Calu3 (cell line): Measurements from ENCODE around the gene ACTN1. TPM values are rescaled to one million over a fixed set of nuclear protein-coding genes. Genes with fewer than 3 reads are reported as not detected.

Source experiments
- BruUV-seq: library from RNA; stranded (reverse); fragments of 400-500 nt; replicated peaks from 2 replicates; lab custom pipeline; 2021; lab: Mats Ljungman, UMichigan
- CTCF ChIA-PET: fragments of 300-600 bp; sonication (Branson Sonifier 250); formaldehyde crosslinking; loops from one replicate; lab custom pipeline; 2022; ENCODE audit warnings: antibody characterized with exemption; lab: Charles Lee
- DNase-seq: peaks from one replicate; pipeline ENCODE4 v3.0.0; 2022
- H3K27ac Mint-ChIP-seq: one replicate; pipeline ENCODE4 v1.8.0; 2022; ENCODE audit warnings: mixed read lengths; ENCODE audit not compliant: unreplicated experiment
- H3K27me3 Mint-ChIP-seq: one replicate; pipeline ENCODE4 v1.8.0; 2022; ENCODE audit warnings: mixed read lengths; ENCODE audit not compliant: unreplicated experiment
- H3K36me3 Mint-ChIP-seq: one replicate; pipeline ENCODE4 v1.8.0; 2022; ENCODE audit warnings: mild to moderate bottlenecking, moderate library complexity, mixed read lengths; ENCODE audit not compliant: insufficient read depth, unreplicated experiment
- H3K4me1 Mint-ChIP-seq: one replicate; pipeline ENCODE4 v1.8.0; 2022; ENCODE audit warnings: mild to moderate bottlenecking, low read depth, mixed read lengths; ENCODE audit not compliant: unreplicated experiment
- H3K4me3 Mint-ChIP-seq: one replicate; pipeline ENCODE4 v1.8.0; 2022; ENCODE audit warnings: mild to moderate bottlenecking, low read depth, moderate library complexity, mixed read lengths; ENCODE audit not compliant: unreplicated experiment
- H3K9me3 Mint-ChIP-seq: one replicate; pipeline ENCODE4 v1.8.0; 2022; ENCODE audit warnings: low read depth, mixed read lengths; ENCODE audit not compliant: unreplicated experiment
- intact Hi-C: fragments of 100-400 bp; cut with micrococcal nuclease; formaldehyde crosslinking; loops from one replicate; pipeline ENCODE4 v1.10.0; 2022; ENCODE audit not compliant: unreplicated experiment
- total RNA-seq: library from RNA; stranded (reverse); gene quantifications from 2 replicates; pipeline ENCODE4 v1.2.3, GENCODE V29; 2022
- TF ChIP-seq, protein P1 (sequence below): fragments of 200-600 bp; IDR thresholded peaks from one replicate; pipeline ENCODE4 v1.8.0; 2022; ENCODE audit warnings: antibody characterized with exemption; ENCODE audit not compliant: unreplicated experiment

ACTN1 gene
- total RNA-seq, 1 experiment from 2014 or later, result 326 TPM

DNA sequence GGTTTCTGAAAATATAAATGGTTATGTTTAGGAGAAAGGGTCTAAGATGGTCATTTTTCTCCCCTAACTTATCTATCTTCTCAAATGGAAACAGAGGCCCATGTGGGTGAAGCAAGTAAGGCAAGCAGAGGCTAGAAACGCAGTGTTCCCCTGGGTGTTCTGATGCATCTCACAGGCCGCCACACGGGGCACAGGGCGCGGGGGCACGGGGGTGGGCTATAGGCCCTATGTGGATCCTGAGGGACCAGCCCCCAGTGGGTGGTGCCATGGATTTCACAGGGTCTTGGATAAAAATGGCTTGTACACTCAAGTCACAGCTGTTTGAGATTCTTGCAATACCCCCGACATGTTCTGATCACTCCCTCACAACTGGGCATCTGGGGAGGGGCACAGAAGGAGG lies 17.7 kb downstream of the ACTN1 start:
- Mint-ChIP-seq H3K9me3 (no peaks in the 10 kb centered on the region), H3K27me3 (no peaks in the 10 kb centered on the region), H3K27ac (no peak overlapping the region), H3K36me3 (peaks cover 51% of the 10 kb centered on the region), H3K4me1 (peaks cover 73% of the 10 kb centered on the region), H3K4me3 (no peak overlapping the region)
- DNase-seq, result no peak
- intact Hi-C loops, result no loop called here
- CTCF ChIA-PET, result interaction anchor here (0.7 kb wide), 1 partner anchor 981 kb away, joined by 3 read pairs; no protein-coding TSS in a partner anchor
- TF ChIP-seq, protein P1, sequence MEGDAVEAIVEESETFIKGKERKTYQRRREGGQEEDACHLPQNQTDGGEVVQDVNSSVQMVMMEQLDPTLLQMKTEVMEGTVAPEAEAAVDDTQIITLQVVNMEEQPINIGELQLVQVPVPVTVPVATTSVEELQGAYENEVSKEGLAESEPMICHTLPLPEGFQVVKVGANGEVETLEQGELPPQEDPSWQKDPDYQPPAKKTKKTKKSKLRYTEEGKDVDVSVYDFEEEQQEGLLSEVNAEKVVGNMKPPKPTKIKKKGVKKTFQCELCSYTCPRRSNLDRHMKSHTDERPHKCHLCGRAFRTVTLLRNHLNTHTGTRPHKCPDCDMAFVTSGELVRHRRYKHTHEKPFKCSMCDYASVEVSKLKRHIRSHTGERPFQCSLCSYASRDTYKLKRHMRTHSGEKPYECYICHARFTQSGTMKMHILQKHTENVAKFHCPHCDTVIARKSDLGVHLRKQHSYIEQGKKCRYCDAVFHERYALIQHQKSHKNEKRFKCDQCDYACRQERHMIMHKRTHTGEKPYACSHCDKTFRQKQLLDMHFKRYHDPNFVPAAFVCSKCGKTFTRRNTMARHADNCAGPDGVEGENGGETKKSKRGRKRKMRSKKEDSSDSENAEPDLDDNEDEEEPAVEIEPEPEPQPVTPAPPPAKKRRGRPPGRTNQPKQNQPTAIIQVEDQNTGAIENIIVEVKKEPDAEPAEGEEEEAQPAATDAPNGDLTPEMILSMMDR, result no peak
- no TSS peak for BruUV-seq

DNA sequence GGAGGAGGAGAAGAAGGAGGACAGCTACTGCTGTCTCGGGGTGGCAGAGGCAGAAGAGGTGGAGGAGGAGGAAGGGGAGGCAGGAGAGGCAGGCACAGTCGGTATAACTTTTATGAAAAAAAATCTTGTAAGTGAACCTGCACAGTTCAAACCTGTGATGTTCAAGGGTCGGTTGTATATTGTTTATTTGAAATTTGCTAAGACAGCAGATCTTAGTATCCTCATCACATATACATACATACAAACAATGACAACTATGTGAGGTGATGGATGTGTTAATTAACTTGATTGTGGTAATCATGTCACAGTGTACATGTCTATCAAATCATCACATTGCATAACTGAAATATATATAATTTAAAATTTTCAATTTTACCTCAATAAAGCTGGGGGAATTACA lies 19.0 kb downstream of the ACTN1 start:
- peaks cover 78% of the 10 kb centered on the region for H3K4me1 Mint-ChIP-seq
- BruUV-seq, result no TSS peak

GRCh38 chr14:68959035-68959434 lies 20.1 kb downstream of the ACTN1 start:
- no peak overlapping the region for H3K4me3 Mint-ChIP-seq
- no peak for DNase-seq
- peaks cover 78% of the 10 kb centered on the region for H3K4me1 Mint-ChIP-seq
- no peaks in the 10 kb centered on the region for H3K9me3 Mint-ChIP-seq
- intact Hi-C loops, result no loop called here
- BruUV-seq, result no TSS peak
- H3K27me3 Mint-ChIP-seq, result no peaks in the 10 kb centered on the region
- peak overlapping the region; percentile 14 for H3K27ac Mint-ChIP-seq
- H3K36me3 Mint-ChIP-seq, result peaks cover 53% of the 10 kb centered on the region
- TF ChIP-seq, protein P1, result no peak
- CTCF ChIA-PET, result interaction anchor here (0.7 to 1.0 kb wide), 2 partner anchors 8 to 141 kb away, joined by 3 read pairs; no protein-coding TSS in a partner anchor

More for the DNA sequence above, 19.0 kb downstream of the ACTN1 start:
- Mint-ChIP-seq H3K27me3 (no peaks in the 10 kb centered on the region), H3K9me3 (no peaks in the 10 kb centered on the region), H3K4me3 (no peak overlapping the region), H3K36me3 (peaks cover 54% of the 10 kb centered on the region), H3K27ac (no peak overlapping the region)
- TF ChIP-seq, protein P1, result no peak
- DNase-seq, result no peak
- CTCF ChIA-PET, result no interaction called here
- intact Hi-C loops, result no loop called here

DNA sequence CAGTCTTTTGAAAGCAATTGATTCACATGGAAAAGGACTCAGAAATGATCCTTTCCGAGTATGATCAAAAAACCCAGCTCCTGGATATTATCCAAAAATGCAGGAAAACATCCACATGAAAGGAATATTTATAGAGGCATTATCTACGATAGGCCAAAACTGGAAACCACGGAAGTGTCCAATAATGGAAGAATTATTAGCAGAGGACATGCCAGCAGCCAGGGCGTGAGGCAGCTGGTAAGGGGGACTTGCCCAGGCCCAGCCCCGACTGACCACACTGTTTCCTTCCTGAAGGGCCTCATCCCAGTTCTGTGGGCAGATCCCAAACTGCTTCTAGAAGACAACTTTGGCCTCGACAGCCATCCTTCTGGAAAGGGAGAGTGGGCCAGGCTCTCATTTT lies 20.5 kb downstream of the ACTN1 start:
- peak overlapping the region; percentile 14 for H3K27ac Mint-ChIP-seq
- no peak for DNase-seq
- no peak overlapping the region for H3K4me3 Mint-ChIP-seq
- BruUV-seq, result no TSS peak
- intact Hi-C loops, result no loop called here
- peaks cover 49% of the 10 kb centered on the region for H3K36me3 Mint-ChIP-seq
- H3K9me3 Mint-ChIP-seq, result no peaks in the 10 kb centered on the region
- CTCF ChIA-PET, result interaction anchor here (0.7 to 1.0 kb wide), 2 partner anchors 8 to 142 kb away, joined by 3 read pairs; no protein-coding TSS in a partner anchor
- TF ChIP-seq, protein P1, result no peak
- no peaks in the 10 kb centered on the region for H3K27me3 Mint-ChIP-seq
- H3K4me1 Mint-ChIP-seq, result peaks cover 80% of the 10 kb centered on the region
